ENCODE results near the gene ROM1. TPM values are rescaled to one million over a fixed set of nuclear protein-coding genes. Genes with fewer than 3 reads are reported as not detected.

ROM1 gene
- total RNA-seq, 1 experiment from 2014 or later = 1.6 TPM

DNA sequence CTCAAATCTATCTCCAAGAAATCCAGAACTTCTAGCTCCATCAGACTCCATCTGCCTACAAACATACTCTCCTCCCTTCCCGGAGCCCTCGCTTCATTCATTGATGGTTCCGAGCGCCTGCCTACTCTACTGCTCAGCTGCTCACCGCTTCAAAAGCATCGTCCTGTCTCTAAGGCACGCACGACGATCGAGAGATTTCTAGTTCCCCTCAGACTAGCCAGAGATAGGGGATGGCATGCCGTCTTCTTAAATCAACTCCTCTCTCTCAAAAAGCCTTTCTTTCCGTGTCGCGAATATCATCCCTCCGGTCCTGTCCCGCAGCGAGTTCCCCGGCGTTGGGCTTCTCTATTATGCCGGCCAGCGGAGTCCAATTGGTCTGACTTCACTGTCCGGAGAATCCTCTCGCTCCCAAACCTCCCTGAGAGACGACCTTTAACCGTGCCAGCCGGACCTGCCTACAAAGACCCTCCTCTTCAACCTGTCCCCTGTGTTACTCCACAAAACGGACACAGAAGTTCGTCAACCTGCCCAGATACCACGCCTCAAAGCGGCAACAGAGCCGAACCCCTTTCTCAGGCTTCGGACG is 40.0 kb upstream of the ROM1 start:
- TSS peak; percentile 53 for BruUV-seq (replicated peaks)
- Mint-ChIP-seq H3K27ac (ENCODE audit: unreplicated experiment) (peak overlapping the region; percentile 99), H3K27me3 (ENCODE audit: unreplicated experiment) (no peaks in the 10 kb centered on the region), H3K36me3 (ENCODE audit: insufficient read depth, unreplicated experiment) (peaks cover 78% of the 10 kb centered on the region), H3K4me3 (ENCODE audit: low read depth, unreplicated experiment) (peak overlapping the region; percentile 96), H3K9me3 (ENCODE audit: low read depth, unreplicated experiment) (no peaks in the 10 kb centered on the region), H3K4me1 (ENCODE audit: low read depth, unreplicated experiment) (peaks cover 51% of the 10 kb centered on the region)
- intact Hi-C loops (cut with micrococcal nuclease; ENCODE audit: unreplicated experiment) = no loop called here
- CTCF ChIA-PET = interaction anchor here (0.6 to 2.4 kb wide), 10 partner anchors 8 to 425 kb away, joined by 3 to 14 read pairs (median 3); partner anchors contain the start of genes C11orf98, CSKMT, HNRNPUL2 and TUT1
- no peak for DNase-seq
- TF ChIP-seq CTCF (IDR thresholded peaks at IDR 0.05; ENCODE audit: unreplicated experiment) = no peak

GRCh38 chr11:62573592-62574362 is 39.3 kb upstream of the ROM1 start, which contains the start of gene EEF1G:
Gene EEF1G, minus strand, starts transcription at chr11:62573891. Its CDS starts 49 bp downstream, at chr11:62573842.
- peak; percentile 98 for DNase-seq
- no TSS peak for BruUV-seq (replicated peaks)
- H3K27me3 Mint-ChIP-seq (ENCODE audit: unreplicated experiment) = no peaks in the 10 kb centered on the region
- intact Hi-C loops (cut with micrococcal nuclease; ENCODE audit: unreplicated experiment) = no loop called here
- no peak for TF ChIP-seq CTCF (IDR thresholded peaks at IDR 0.05; ENCODE audit: unreplicated experiment)
- peaks cover 78% of the 10 kb centered on the region for H3K36me3 Mint-ChIP-seq (ENCODE audit: insufficient read depth, unreplicated experiment)
- peak within 1 kb of the TSS; percentile 99 for H3K27ac Mint-ChIP-seq (ENCODE audit: unreplicated experiment)
- CTCF ChIA-PET = interaction anchor here (0.6 to 2.4 kb wide), 13 partner anchors 8 to 426 kb away, joined by 3 to 14 read pairs (median 3); partner anchors contain the start of genes C11orf98, CSKMT, HNRNPUL2 and TUT1
- no peaks in the 10 kb centered on the region for H3K9me3 Mint-ChIP-seq (ENCODE audit: low read depth, unreplicated experiment)
- H3K4me3 Mint-ChIP-seq (ENCODE audit: low read depth, unreplicated experiment) = peak within 1 kb of the TSS; percentile 96
- H3K4me1 Mint-ChIP-seq (ENCODE audit: low read depth, unreplicated experiment) = peaks cover 51% of the 10 kb centered on the region

DNA sequence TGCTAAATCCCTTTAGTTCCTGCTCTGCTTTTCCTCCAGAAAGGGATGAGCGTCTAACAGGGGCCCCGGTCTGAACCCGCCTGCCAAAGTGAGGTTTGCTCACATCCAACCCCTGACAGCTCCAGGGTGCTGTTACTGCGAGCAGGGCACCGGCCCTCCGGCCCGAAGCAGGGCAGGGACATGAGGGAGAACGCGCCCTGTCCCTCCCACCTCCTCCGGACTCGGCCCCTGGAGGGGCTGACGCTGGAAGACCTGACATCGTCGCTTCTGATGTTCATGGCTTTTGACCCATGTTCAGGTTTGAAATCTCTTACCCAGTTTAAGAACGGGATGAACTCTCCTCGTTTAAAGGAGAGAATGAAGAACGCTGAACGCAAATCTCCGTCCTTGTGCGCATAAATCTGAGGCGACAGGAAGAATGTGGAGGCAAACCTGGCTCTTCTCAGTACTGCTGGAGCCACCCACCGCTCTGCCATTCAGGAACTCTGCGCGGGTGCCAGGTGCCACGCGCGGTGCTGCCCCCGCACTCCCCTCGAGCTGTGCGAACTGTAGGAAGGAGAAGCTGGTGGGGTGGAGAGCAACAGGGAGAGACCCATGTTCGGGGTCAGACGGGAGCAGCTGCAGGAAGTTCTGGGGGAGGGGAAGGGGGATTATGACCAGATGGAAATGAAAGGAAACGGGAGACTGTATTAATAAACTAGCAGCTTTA is 38.5 kb upstream of the ROM1 start:
- DNase-seq = peak; percentile 38
- Mint-ChIP-seq H3K36me3 (ENCODE audit: insufficient read depth, unreplicated experiment) (peaks cover 74% of the 10 kb centered on the region), H3K4me3 (ENCODE audit: low read depth, unreplicated experiment) (peak overlapping the region; percentile 96), H3K4me1 (ENCODE audit: low read depth, unreplicated experiment) (peaks cover 51% of the 10 kb centered on the region), H3K27ac (ENCODE audit: unreplicated experiment) (peak overlapping the region; percentile 99), H3K9me3 (ENCODE audit: low read depth, unreplicated experiment) (no peaks in the 10 kb centered on the region), H3K27me3 (ENCODE audit: unreplicated experiment) (no peaks in the 10 kb centered on the region)
- no peak for TF ChIP-seq CTCF (IDR thresholded peaks at IDR 0.05; ENCODE audit: unreplicated experiment)
- intact Hi-C loops (cut with micrococcal nuclease; ENCODE audit: unreplicated experiment) = no loop called here
- BruUV-seq (replicated peaks) = TSS peak; percentile 88
- CTCF ChIA-PET = interaction anchor here (0.6 to 2.4 kb wide), 9 partner anchors 9 to 181 kb away, joined by 3 to 14 read pairs (median 4); partner anchors contain the start of genes C11orf98, CSKMT and TUT1

- peak overlapping the region; percentile 99 for H3K27ac Mint-ChIP-seq (ENCODE audit: unreplicated experiment)
- peaks cover 71% of the 10 kb centered on the region for H3K36me3 Mint-ChIP-seq (ENCODE audit: insufficient read depth, unreplicated experiment)
- CTCF ChIA-PET = interaction anchor here (1.3 kb wide), 1 partner anchor 30 kb away, joined by 3 read pairs; no protein-coding TSS in a partner anchor
- peak overlapping the region; percentile 96 for H3K4me3 Mint-ChIP-seq (ENCODE audit: low read depth, unreplicated experiment)
- H3K9me3 Mint-ChIP-seq (ENCODE audit: low read depth, unreplicated experiment) = no peaks in the 10 kb centered on the region
- no peak for DNase-seq
- intact Hi-C loops (cut with micrococcal nuclease; ENCODE audit: unreplicated experiment) = no loop called here
- H3K4me1 Mint-ChIP-seq (ENCODE audit: low read depth, unreplicated experiment) = peaks cover 51% of the 10 kb centered on the region
- no peak for TF ChIP-seq CTCF (IDR thresholded peaks at IDR 0.05; ENCODE audit: unreplicated experiment)
- no TSS peak for BruUV-seq (replicated peaks)
- H3K27me3 Mint-ChIP-seq (ENCODE audit: unreplicated experiment) = no peaks in the 10 kb centered on the region
Measured at GRCh38 chr11:62575156-62575555, 37.9 kb upstream of the ROM1 start.

Data from Calu3 (cell line).